Mucosa of descending colon (tissue), 3 donors: ENCODE results near the gene NUP160. TPM values are rescaled to one million over a fixed set of nuclear protein-coding genes. Genes with fewer than 3 reads are reported as not detected.
"Not testable (repeated sequence)": the region's sequence is repeated elsewhere in the genome, so short reads cannot be mapped to it uniquely, and the experiment has no call there.

Source experiments
- ATAC-seq: fragments of 200-7000 bp; cut with Tn5 transposase; one replicate; pipeline ENCODE4 v1.9.1; 2020; ENCODE audit warnings: mild to moderate bottlenecking, moderate library complexity
- DNase-seq, 3 donors: peaks; one replicate each; pipeline ENCODE4 v3.0.0-alpha.2; 2020
- H3K36me3 ChIP-seq: fragments of 200-600 bp; one replicate; pipeline ENCODE4 v1.8.0; 2021; ENCODE audit warnings: low read depth, mild to moderate bottlenecking
- H3K4me1 ChIP-seq: fragments of 200-600 bp; one replicate; pipeline ENCODE4 v1.8.0; 2021; ENCODE audit warnings: low read depth, mild to moderate bottlenecking
- H3K4me3 ChIP-seq: fragments of 200-600 bp; one replicate; pipeline ENCODE4 v1.8.0; 2021; ENCODE audit warnings: mild to moderate bottlenecking
- H3K9me3 ChIP-seq: fragments of 200-600 bp; one replicate; pipeline ENCODE4 v1.8.0; 2021; ENCODE audit warnings: mild to moderate bottlenecking
- CTCF ChIP-seq: fragments of 200-600 bp; IDR thresholded peaks from one replicate; pipeline ENCODE4 v1.8.0; 2022; ENCODE audit warnings: antibody characterized with exemption, mild to moderate bottlenecking
- intact Hi-C, 2 donors: fragments of 100-400 bp; cut with DNase I in 1 of 2; cut with micrococcal nuclease in 1 of 2; formaldehyde crosslinking; loops; one replicate each; pipeline versions ENCODE4 v1.11.0 to v1.11.1; 2022; cut with DNase I, micrococcal nuclease
- total RNA-seq, 3 donors: library from RNA; stranded (reverse); fragmentation: NEBNext Ultra II Directional in 2 of 3; extraction: Animal tissue kit (Norgen Biotek cat#: 25700) in 2 of 3; gene quantifications; one replicate each; pipeline versions ENCODE4 v1.2.1 to v1.2.4, GENCODE V29; 2021 to 2023
- donor health status: DM: no; HTN: no; CAD: no; lungs with moderate emphysema.
- donor health status: DM: no; HTN: no; CAD: no.
- donor health status: DM: no; HTN: yes; CAD: no.

Gene NUP160
- total RNA-seq, 3 donors from 2014 or later = 24.3 to 28.4 (median 28.2) TPM

- ATAC-seq (no peak), DNase-seq (no peak)
- intact Hi-C loops = no loop called here
- no peak for TF ChIP-seq CTCF
- no peaks in the 10 kb centered on the region for H3K36me3 ChIP-seq
- H3K4me3 ChIP-seq = no peak overlapping the region
- no peaks in the 10 kb centered on the region for H3K4me1 ChIP-seq
- H3K9me3 ChIP-seq = peaks cover 2% of the 10 kb centered on the region
These were observed 41.7 kb upstream of the NUP160 start for GRCh38 chr11:47889714-47890441.

GRCh38 chr11:47887910-47888569 is 39.9 kb upstream of the NUP160 start:
- ATAC-seq (no peak), DNase-seq (no peak)
- no peak overlapping the region for H3K4me3 ChIP-seq
- intact Hi-C loops = no loop called here
- no peaks in the 10 kb centered on the region for H3K36me3 ChIP-seq
- TF ChIP-seq CTCF = no peak
- peaks cover 2% of the 10 kb centered on the region for H3K9me3 ChIP-seq
- no peaks in the 10 kb centered on the region for H3K4me1 ChIP-seq

- no peak for ATAC-seq
- peak in 1 of 3 donors; percentile 20 for DNase-seq
- Histone ChIP-seq H3K36me3 (no peaks in the 10 kb centered on the region), H3K9me3 (no peaks in the 10 kb centered on the region), H3K4me1 (no peaks in the 10 kb centered on the region), H3K4me3 (no peak overlapping the region)
- intact Hi-C loops = no loop called here
- no peak for TF ChIP-seq CTCF
These were observed 37.9 kb upstream of the NUP160 start for GRCh38 chr11:47886096-47886495.

GRCh38 chr11:47882437-47882836 is 34.3 kb upstream of the NUP160 start:
- intact Hi-C loops, H3K4me3 ChIP-seq, DNase-seq, H3K9me3 ChIP-seq, ATAC-seq, H3K36me3 ChIP-seq, H3K4me1 ChIP-seq: not testable (repeated sequence)

GRCh38 chr11:47881145-47881544 is 33.0 kb upstream of the NUP160 start:
- TF ChIP-seq CTCF = no peak
- H3K36me3 ChIP-seq = no peaks in the 10 kb centered on the region
- peaks cover 9% of the 10 kb centered on the region for H3K9me3 ChIP-seq
- ATAC-seq = no peak
- intact Hi-C loops = no loop called here
- no peak overlapping the region for H3K4me3 ChIP-seq
- DNase-seq = no peak
- H3K4me1 ChIP-seq = no peaks in the 10 kb centered on the region
